Omental fat pad (tissue), 4 donors: ENCODE results near the gene SLC6A16. TPM values are rescaled to one million over a fixed set of nuclear protein-coding genes. Genes with fewer than 3 reads are reported as not detected.
A peak's percentile ranks its signal among the peaks of the same experiment; 100 is the strongest.

Source experiments
- ATAC-seq: fragments of 150-250 bp; one replicate; pipeline ENCODE4 v1.9.1; 2016; ENCODE audit warnings: mild to moderate bottlenecking, moderate library complexity; ENCODE audit not compliant: low FRiP score
- DNase-seq: peaks from one replicate; pipeline ENCODE4 v3.0.0-alpha.2; 2019; ENCODE audit warnings: low spot score
- total RNA-seq, 4 donors: library from RNA; depleted of rRNA; stranded (reverse); fragments of >200 nt; gene quantifications; one replicate each; pipeline ENCODE4 v1.1.0, GENCODE V29; 2016
- TF ChIP-seq, protein P1 (sequence below), 3 donors: fragments of 450-650 bp; IDR thresholded peaks; one replicate each; pipeline ENCODE4 v1.5.1; 2016 to 2017; ENCODE audit warnings: antibody characterized with exemption in 3 of 3, mild to moderate bottlenecking in 3 of 3, moderate library complexity in 2 of 3

Gene SLC6A16
- total RNA-seq, 4 donors from 2014 or later: 1.0 to 5.7 (median 1.4) TPM

- no peak for ATAC-seq
- DNase-seq: no peak
- TF ChIP-seq, protein P1, sequence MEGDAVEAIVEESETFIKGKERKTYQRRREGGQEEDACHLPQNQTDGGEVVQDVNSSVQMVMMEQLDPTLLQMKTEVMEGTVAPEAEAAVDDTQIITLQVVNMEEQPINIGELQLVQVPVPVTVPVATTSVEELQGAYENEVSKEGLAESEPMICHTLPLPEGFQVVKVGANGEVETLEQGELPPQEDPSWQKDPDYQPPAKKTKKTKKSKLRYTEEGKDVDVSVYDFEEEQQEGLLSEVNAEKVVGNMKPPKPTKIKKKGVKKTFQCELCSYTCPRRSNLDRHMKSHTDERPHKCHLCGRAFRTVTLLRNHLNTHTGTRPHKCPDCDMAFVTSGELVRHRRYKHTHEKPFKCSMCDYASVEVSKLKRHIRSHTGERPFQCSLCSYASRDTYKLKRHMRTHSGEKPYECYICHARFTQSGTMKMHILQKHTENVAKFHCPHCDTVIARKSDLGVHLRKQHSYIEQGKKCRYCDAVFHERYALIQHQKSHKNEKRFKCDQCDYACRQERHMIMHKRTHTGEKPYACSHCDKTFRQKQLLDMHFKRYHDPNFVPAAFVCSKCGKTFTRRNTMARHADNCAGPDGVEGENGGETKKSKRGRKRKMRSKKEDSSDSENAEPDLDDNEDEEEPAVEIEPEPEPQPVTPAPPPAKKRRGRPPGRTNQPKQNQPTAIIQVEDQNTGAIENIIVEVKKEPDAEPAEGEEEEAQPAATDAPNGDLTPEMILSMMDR (IDR thresholded peaks at IDR 0.05): no peak
Measured at GRCh38 chr19:49362929-49363267, 37.9 kb upstream of the SLC6A16 start.

- TF ChIP-seq, protein P1 (IDR thresholded peaks at IDR 0.05): no peak
- DNase-seq (no peak), ATAC-seq (peak; percentile 22)
Measured at GRCh38 chr19:49362048-49362928, 37.3 kb upstream of the SLC6A16 start, which contains the start of gene TEAD2. TSS of gene TEAD2 (minus strand) at chr19:49362416. CDS start at chr19:49360075, 2,341 bp downstream.

- DNase-seq (peak; percentile 68), ATAC-seq (peak; percentile 18)
- TF ChIP-seq, protein P1 (IDR thresholded peaks at IDR 0.05): no peak
Measured at GRCh38 chr19:49361438-49362047, 36.6 kb upstream of the SLC6A16 start.

DNA sequence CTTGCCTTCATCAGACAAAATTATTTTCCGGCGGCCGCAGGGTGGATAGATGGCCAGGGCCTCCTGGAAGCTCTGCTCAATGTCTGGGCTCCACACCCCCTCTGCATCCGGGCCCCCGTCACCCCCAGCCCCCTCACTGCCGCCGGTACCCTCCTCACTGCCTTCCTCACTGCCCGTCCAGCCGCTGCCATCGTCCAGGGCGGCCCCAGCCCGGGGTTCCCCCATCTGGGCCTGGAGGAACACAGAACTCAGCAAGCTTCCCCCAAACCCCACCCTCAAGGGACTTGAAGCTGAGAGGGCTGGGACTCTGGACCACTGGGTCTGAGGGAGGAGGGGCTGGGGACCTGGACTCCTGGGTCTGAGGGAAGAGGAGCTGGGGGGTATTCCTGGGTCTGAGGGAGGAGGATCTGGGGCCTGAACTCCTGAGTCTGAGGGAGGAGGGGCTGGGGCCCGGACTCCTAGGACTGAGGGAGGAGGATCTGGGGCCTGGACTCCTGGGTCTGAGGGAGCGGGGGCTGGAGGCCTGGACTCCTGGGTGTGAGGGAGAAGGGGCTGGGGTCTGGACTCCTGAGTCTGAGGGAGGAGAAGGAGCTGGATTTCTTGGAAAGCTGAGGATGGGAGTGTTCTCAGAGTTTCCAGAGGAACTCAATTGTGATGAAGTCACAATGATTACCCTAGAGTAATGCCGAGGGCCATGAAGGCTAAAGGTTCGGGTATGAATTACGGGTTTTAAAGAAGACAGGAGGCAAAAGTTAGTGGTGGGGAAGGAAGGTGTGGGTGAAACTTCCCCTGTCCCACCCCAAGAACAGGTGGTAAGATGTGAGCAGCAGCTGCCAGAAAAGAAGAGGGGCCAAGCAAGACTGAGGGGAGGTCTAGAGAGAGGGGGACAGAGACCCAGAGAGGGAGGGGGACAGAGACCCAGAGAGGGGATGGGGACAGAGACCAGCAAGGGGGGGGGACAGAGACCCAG is 35.1 kb upstream of the SLC6A16 start:
- TF ChIP-seq, protein P1 (IDR thresholded peaks at IDR 0.05): no peak
- no peak for ATAC-seq
- DNase-seq: no peak

DNA sequence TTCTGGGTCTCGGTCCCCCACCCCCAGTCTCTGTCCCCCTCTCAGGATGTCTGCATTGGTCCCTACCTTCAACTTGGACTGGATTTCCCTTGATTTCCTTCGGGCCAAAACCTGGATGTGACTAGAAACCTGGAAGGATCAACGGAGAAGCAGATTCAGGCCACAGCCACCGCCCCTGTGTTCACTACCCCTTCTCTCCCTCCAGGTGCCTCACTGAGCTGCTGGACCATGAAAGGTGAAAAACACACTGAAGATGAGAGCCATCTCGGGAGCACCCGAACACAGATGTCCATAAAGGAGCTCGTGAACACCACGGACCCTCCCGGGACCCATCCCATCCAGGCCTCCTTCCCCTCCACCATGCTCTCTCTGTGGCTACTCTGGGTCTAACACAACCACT is 32.2 kb upstream of the SLC6A16 start:
- TF ChIP-seq, protein P1 (IDR thresholded peaks at IDR 0.05): no peak
- DNase-seq: no peak
- no peak for ATAC-seq

DNA sequence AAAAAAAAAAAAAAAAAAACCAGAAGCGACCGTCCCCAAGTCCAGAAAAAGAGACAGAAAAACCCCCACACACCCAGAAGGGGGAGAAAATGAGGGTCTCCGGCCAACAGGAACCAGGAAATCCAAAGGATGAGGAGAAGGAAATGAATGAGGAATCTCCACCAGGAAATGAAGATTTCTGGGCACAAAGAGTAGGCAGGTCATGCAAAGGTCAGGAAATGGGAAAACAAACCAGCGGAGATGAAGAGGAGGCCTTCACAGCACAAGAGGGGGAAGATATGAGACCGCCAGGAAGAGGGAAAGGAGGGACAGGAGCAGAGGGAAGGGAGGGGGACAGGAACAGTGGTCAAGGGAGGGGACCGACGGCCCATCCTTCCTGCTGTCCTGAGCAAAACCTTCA is 31.4 kb upstream of the SLC6A16 start:
- ATAC-seq (no peak), DNase-seq (no peak)
- TF ChIP-seq, protein P1 (IDR thresholded peaks at IDR 0.05): no peak
